Measurements from ENCODE around the gene KIF6. TPM values are rescaled to one million over a fixed set of nuclear protein-coding genes. Genes with fewer than 3 reads are reported as not detected.
A peak's percentile ranks its signal among the peaks of the same experiment; 100 is the strongest.

KIF6 gene
- total and polyA plus RNA-seq, 2 of the 8 experiments (the other 6 are each of a cell fraction or from before 2014, with no cell fraction given), result 0.53 to 0.65 TPM

- 92% methylated on average over 3 of the region's 3 CpGs; no CpG with 5 or more reads in 1 of the 2 experiments for WGBS, 2 experiments (ENCODE audit: extremely low coverage in 1 of 2, insufficient coverage in 1 of 2, insufficient read length in 1 of 2, insufficient replicate concordance in 2 of 2, low coverage in 1 of 2, low lambda C conversion rate in 2 of 2, missing lambda C conversion rate in 1 of 2)
- POLR2A ChIA-PET (ENCODE audit: partially characterized antibody), result no interaction called here
- FAIRE-seq, result no peak
These were observed 337.4 kb downstream of the KIF6 start for GRCh38 chr6:39387785-39388184.

More at GRCh38 chr6:39387785-39388184, 337.4 kb downstream of the KIF6 start:
- Histone ChIP-seq H3K4me1 (replicated peaks in 1 of 4; ENCODE audit: control insufficient read depth in 3 of 4, insufficient read depth in 4 of 4, low read length in 3 of 4) (no peaks in the 10 kb centered on the region), H3K27me3 (replicated peaks in 1 of 4; ENCODE audit: control insufficient read depth in 3 of 4, extremely low read depth in 1 of 4, insufficient read depth in 3 of 4, low read length in 3 of 4) (no peaks in the 10 kb centered on the region), H3K4me2 (ENCODE audit: insufficient read depth in 1 of 2, low read depth in 2 of 2, low read length in 2 of 2) (no peak overlapping the region), H3K18ac (ENCODE audit: extremely low read depth, low read length) (no peak overlapping the region), H3K36me3 (ENCODE audit: control insufficient read depth in 2 of 4, insufficient read depth in 4 of 4, low read length in 3 of 4) (no peaks in the 10 kb centered on the region), H3K4ac (replicated peaks; ENCODE audit: insufficient read length, low read depth, low read length) (no peak overlapping the region), H3K23me2 (ENCODE audit: low read depth, low read length) (no peaks in the 10 kb centered on the region), H3K23ac (ENCODE audit: insufficient read length) (no peak overlapping the region), H2AK5ac (ENCODE audit: low read depth, low read length) (no peak overlapping the region), H2AFZ (ENCODE audit: low read length) (0 out of 2 replicates have a peak overlapping the region, but pooled peaks have one; percentile 15), H4K20me1 (replicated peaks in 1 of 2; ENCODE audit: control insufficient read depth in 1 of 2, insufficient read depth in 2 of 2, low read length in 2 of 2) (no peaks in the 10 kb centered on the region), H2BK120ac (replicated peaks; ENCODE audit: low read depth, low read length) (no peak overlapping the region), H2BK20ac (ENCODE audit: low read length) (no peak overlapping the region), H4K8ac (ENCODE audit: extremely low read depth, insufficient read depth, low read length) (no peak overlapping the region), H2BK15ac (ENCODE audit: low read length) (no peak overlapping the region), H2BK12ac (ENCODE audit: low read depth, low read length) (no peak overlapping the region), H2BK5ac (ENCODE audit: low read depth, low read length) (no peak overlapping the region), H3K4me3 (ENCODE audit: extremely low read depth in 1 of 4, insufficient read depth in 2 of 4, low read depth in 3 of 4, low read length in 4 of 4) (no peak overlapping the region), H4K91ac (replicated peaks; ENCODE audit: insufficient read length, low read length) (no peak overlapping the region), H3K56ac (replicated peaks; ENCODE audit: insufficient read length, low read depth, low read length) (no peak overlapping the region), H3K9ac (replicated peaks in 1 of 4; ENCODE audit: extremely low read depth in 1 of 4, low read depth in 3 of 4, low read length in 3 of 4) (no peak overlapping the region), H3K27ac (ENCODE audit: low read depth, low read length) (no peak overlapping the region), H3K79me1 (ENCODE audit: low read depth, low read length) (no peaks in the 10 kb centered on the region), H3K9me3 (ENCODE audit: insufficient read depth in 2 of 2, low read depth in 1 of 2, low read length in 1 of 2) (no peaks in the 10 kb centered on the region; a peak in 1 of 4 replicates), H4K5ac (ENCODE audit: insufficient read length, low read depth, low read length) (no peak overlapping the region), H3K14ac (ENCODE audit: insufficient read length) (no peak overlapping the region), H3K79me2 (ENCODE audit: control insufficient read depth in 1 of 2, insufficient read depth in 2 of 2, low read length in 2 of 2) (no peaks in the 10 kb centered on the region)
- no peak for TF ChIP-seq EP300 (IDR thresholded peaks at IDR 0.05; ENCODE audit: borderline replicate concordance in 1 of 2, low read depth in 2 of 2, low read length in 2 of 2)
- no peak for TF ChIP-seq SP4 (IDR thresholded peaks at IDR 0.05; ENCODE audit: low read length)
- TF ChIP-seq MAFK (IDR thresholded peaks at IDR 0.05; ENCODE audit: low read depth, low read length), result no peak
- no peak for DNase-seq (ENCODE audit: low read depth in 1 of 2, low spot score in 2 of 2)
- CTCF ChIA-PET (ENCODE audit: partially characterized antibody), result interaction anchor here (0.8 to 4.6 kb wide), 3 partner anchors 12 to 233 kb away, joined by 3 to 30 read pairs (median 3); no protein-coding TSS in a partner anchor

All from H1 (cell line).